PFSK-1 (cell line): ENCODE data around the gene UCP2.

Source experiments
- FOXP2 ChIP-seq: optimal IDR thresholded peaks from 2 replicates; pipeline ENCODE3; 2011; ENCODE audit warnings: borderline replicate concordance, control low read depth, inconsistent platforms; ENCODE audit not compliant: insufficient read depth; ENCODE audit errors: extremely low read length, extremely low read depth
- POLR2AphosphoS5 ChIP-seq: IDR thresholded peaks from 2 replicates; pipeline ENCODE4 v1.6.1; 2012; ENCODE audit warnings: low read depth, mild to moderate bottlenecking, control low read depth, low read length, moderate library complexity
- REST ChIP-seq, 2 experiments: IDR thresholded peaks; 2 replicates each; pipeline versions ENCODE4 v1.6.1 to v1.8.0; 2011 to 2012; ENCODE audit warnings: low read depth in 2 of 2, low read length in 2 of 2, control low read depth in 1 of 2, inconsistent platforms in 1 of 2, mild to moderate bottlenecking in 1 of 2, moderate library complexity in 1 of 2; ENCODE audit not compliant: insufficient read depth in 1 of 2
- SIN3A ChIP-seq: IDR thresholded peaks from 2 replicates; pipeline ENCODE4 v1.6.1; 2012; ENCODE audit warnings: mild to moderate bottlenecking, low read length, moderate library complexity, borderline replicate concordance; ENCODE audit not compliant: insufficient read depth
- TAF1 ChIP-seq: IDR thresholded peaks from 2 replicates; pipeline ENCODE4 v1.6.1; 2012; ENCODE audit warnings: low read length, control low read depth, borderline replicate concordance; ENCODE audit not compliant: insufficient read depth

UCP2 gene

GRCh38 chr11:73946798-73947458 lies 35.7 kb downstream of the UCP2 start:
- TF ChIP-seq POLR2AphosphoS5, result no peak
- no peak for TF ChIP-seq REST (IDR thresholded peaks at IDR 0.05; ENCODE audit: insufficient read depth in 1 of 2, low read depth in 2 of 2, low read length in 2 of 2)
- no peak for TF ChIP-seq FOXP2
- TF ChIP-seq TAF1, result no peak
- no peak for TF ChIP-seq SIN3A

DNA sequence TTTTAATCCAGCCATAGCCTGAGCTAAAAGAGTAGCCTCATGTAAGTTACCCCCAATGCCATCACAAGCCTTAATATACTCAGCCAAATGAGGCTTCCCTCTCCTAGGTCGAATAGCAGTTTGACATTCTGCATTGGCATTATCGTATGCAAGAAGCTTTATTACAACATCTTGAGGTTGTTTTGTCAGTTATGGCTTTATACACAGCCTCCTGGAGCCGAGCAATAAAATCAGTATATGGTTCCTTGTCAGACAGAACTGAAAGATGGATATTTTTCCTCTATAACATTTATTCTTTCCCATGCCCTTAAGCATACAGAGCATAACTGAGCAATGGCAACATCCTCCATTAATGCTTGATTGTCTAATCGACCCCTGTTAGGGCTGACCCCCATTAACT lies 37.2 kb downstream of the UCP2 start:
- TF ChIP-seq SIN3A, result no peak
- TF ChIP-seq REST (IDR thresholded peaks at IDR 0.05; ENCODE audit: insufficient read depth in 1 of 2, low read depth in 2 of 2, low read length in 2 of 2), result no peak
- no peak for TF ChIP-seq TAF1
- TF ChIP-seq POLR2AphosphoS5, result no peak

DNA sequence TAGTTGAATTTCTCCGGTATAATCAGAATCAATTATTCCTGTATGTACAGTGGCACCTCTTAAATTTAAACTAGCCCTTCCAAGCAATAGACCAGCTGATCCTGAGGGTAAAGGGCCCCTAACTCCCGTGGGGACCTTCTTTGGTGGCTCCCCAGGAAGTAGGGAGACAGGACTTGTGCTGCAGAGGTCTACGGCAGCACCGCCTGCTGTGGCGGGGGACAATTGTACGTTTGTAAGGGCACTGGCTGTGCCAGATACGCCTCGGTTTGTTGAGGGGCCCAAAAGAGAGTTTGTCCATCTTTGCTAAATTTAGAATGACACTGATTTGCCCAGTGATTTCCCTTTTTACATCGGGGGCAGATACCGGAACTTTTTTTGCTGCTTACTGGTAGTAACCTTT lies 37.7 kb downstream of the UCP2 start:
- TF ChIP-seq TAF1 (no peak), SIN3A (no peak), POLR2AphosphoS5 (no peak), FOXP2 (no peak), REST (IDR thresholded peaks at IDR 0.05; ENCODE audit: insufficient read depth in 1 of 2, low read depth in 2 of 2, low read length in 2 of 2) (no peak)

- TF ChIP-seq REST (IDR thresholded peaks at IDR 0.05; ENCODE audit: insufficient read depth in 1 of 2, low read depth in 2 of 2, low read length in 2 of 2) (no peak), TAF1 (no peak), SIN3A (no peak), FOXP2 (no peak), POLR2AphosphoS5 (no peak)
Measured at GRCh38 chr11:73944085-73944484, 38.6 kb downstream of the UCP2 start.

DNA sequence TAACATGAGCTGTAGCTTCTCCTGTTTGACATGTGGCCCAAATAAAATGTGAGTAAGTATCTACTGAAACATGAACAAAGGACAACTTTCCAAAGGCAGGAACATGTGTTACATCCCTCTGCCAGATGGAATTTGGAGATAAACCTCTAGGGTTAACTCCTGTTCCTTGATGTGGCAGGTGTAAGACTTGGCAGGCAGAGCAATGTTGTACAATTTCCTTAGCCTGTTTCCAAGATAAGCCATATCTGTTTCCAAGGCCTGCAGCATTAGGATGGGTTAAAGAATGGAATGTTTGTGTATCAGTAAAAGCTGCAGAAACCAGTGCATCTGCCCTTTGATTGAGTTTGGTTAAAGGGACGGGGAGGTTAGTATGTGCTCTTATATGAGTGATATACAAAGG lies 40.6 kb downstream of the UCP2 start:
- TF ChIP-seq TAF1 (no peak), REST (IDR thresholded peaks at IDR 0.05; ENCODE audit: insufficient read depth in 1 of 2, low read depth in 2 of 2, low read length in 2 of 2) (no peak)
